Esophagus (tissue), 2 donors: Measurements from ENCODE around the gene FUT8. TPM values are rescaled to one million over a fixed set of nuclear protein-coding genes. Genes with fewer than 3 reads are reported as not detected.

ENCODE experiments used
- H3K27ac ChIP-seq, 2 donors: one replicate each; pipeline ENCODE4 v1.5.1; 2013; ENCODE audit warnings: low read depth in 2 of 2, mild to moderate bottlenecking in 2 of 2, inconsistent platforms in 1 of 2, low read length in 1 of 2, moderate library complexity in 1 of 2
- H3K27me3 ChIP-seq, 2 donors: one replicate each; pipeline ENCODE4 v1.6.1; 2013; ENCODE audit warnings: low read length in 2 of 2, control low read depth in 1 of 2, mild to moderate bottlenecking in 1 of 2; ENCODE audit not compliant: insufficient read depth in 2 of 2, control insufficient read depth in 1 of 2
- H3K36me3 ChIP-seq, 2 donors: one replicate each; pipeline ENCODE4 v1.6.1; 2013; ENCODE audit warnings: low read length in 1 of 2; ENCODE audit not compliant: control insufficient read depth in 2 of 2, insufficient read depth in 2 of 2
- H3K4me1 ChIP-seq, 2 donors: one replicate each; pipeline ENCODE4 v1.6.1; 2013; ENCODE audit warnings: low read length in 1 of 2; ENCODE audit not compliant: control insufficient read depth in 2 of 2, insufficient read depth in 2 of 2
- H3K4me3 ChIP-seq, 2 donors: one replicate each; pipeline ENCODE4 v1.5.1; 2013; ENCODE audit warnings: low read length in 2 of 2, mild to moderate bottlenecking in 2 of 2, low read depth in 1 of 2, moderate library complexity in 1 of 2
- H3K9me3 ChIP-seq, 2 donors: one replicate each; pipeline ENCODE4 v1.6.1; 2013; ENCODE audit warnings: mild to moderate bottlenecking in 2 of 2, low read depth in 1 of 2, low read length in 1 of 2, moderate library complexity in 1 of 2; ENCODE audit not compliant: control insufficient read depth in 2 of 2, insufficient read depth in 1 of 2
- WGBS, 2 donors: extraction: QIAGEN DNeasy Blood & Tissue Kit; methylation state at CpG; one replicate each; pipeline ENCODE4 v1.1.7; 2013; 5-methylcytosine and 5-hydroxymethylcytosine counted together
- polyA plus RNA-seq, 2 donors: library from polyadenylated mRNA; stranded (reverse); fragments of 200-250 nt; gene quantifications; one replicate each; pipeline ENCODE4 v1.2.3, GENCODE V29; 2013
- donor health status: healthy with polysubstance abuse.
- donor health status: Bipolar disorder and iron deficiency.

Gene FUT8
- polyA plus RNA-seq, 2 donors: 2.5 to 3.4 TPM

DNA sequence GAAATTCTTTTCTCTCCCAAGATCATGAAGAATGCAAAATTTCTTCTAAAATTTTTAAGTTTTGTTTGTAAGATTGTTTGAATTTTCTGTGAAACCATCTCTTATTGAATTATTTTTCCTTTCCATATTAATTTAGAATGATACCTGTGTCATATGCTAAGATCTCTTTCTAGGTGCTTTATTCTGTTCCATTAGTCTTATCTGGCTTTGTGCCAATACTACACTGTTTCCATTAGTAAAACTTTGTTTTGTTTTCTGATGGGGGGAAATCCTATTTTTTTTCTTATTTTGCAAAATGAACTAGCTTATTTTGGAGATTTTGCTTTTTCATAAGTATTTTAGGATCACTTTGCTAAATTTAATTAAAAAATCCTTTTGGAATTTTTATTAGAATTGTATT, 193.9 kb downstream of the FUT8 start:
- H3K9me3 ChIP-seq: no peaks in the 10 kb centered on the region

GRCh38 chr14:65613131-65613650, 200.7 kb downstream of the FUT8 start:
- 93% methylated on average over 3 of the region's 3 CpGs for WGBS, 2 donors
- Histone ChIP-seq H3K9me3 (no peaks in the 10 kb centered on the region), H3K4me3 (no peak overlapping the region), H3K27me3 (no peaks in the 10 kb centered on the region), H3K36me3 (no peaks in the 10 kb centered on the region), H3K4me1 (no peaks in the 10 kb centered on the region), H3K27ac (no peak overlapping the region)

More for the DNA sequence above, 193.9 kb downstream of the FUT8 start:
- Histone ChIP-seq H3K27ac (no peak overlapping the region), H3K4me3 (no peak overlapping the region), H3K27me3 (no peaks in the 10 kb centered on the region), H3K4me1 (no peaks in the 10 kb centered on the region), H3K36me3 (no peaks in the 10 kb centered on the region)

DNA sequence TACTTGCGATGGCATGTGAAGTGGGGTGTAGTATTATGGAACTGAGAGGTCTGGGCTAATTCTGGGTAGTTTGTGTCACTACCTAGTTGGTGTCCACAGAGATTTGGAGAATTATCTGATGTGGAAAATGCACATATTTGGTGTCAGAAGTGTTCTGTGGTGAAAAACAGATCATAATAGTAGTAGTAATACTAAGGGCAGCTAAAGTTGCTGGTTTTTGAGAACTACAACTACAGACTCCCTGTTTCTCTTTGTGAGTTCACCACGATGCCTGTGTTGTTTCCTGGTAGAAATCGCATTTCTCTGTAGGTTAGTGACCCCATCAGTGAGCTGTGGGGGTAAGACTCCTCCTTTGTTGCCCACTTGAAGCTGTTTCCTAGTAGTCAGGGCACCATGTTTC, 206.5 kb downstream of the FUT8 start:
- Histone ChIP-seq H3K27me3 (no peaks in the 10 kb centered on the region), H3K4me3 (no peak overlapping the region), H3K36me3 (no peaks in the 10 kb centered on the region), H3K4me1 (no peaks in the 10 kb centered on the region), H3K27ac (no peak overlapping the region), H3K9me3 (no peaks in the 10 kb centered on the region)
- 94% methylated on average over 3 of the region's 3 CpGs for WGBS, 2 donors

DNA sequence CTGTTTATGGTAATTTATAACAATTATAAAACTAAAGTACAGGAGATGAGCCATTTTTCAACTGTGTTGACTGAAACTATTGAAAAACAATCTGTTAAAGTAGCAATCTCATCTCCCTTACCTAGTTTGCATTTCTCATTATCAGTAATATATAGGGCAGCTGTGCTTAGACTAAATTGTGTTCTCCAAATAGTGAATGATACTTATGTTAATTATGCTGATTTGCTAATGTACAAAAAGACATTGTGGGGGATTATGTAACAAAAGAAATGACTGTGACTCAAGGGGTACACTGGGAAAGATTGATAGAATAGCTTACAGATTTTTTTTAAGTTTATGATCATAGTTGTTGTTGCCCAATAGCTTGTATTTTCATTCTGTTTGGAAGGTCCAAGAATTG, 207.7 kb downstream of the FUT8 start:
- H3K36me3 ChIP-seq: no peaks in the 10 kb centered on the region
- H3K4me1 ChIP-seq: no peaks in the 10 kb centered on the region
- no peaks in the 10 kb centered on the region for H3K27me3 ChIP-seq
- no peaks in the 10 kb centered on the region for H3K9me3 ChIP-seq
- H3K27ac ChIP-seq: no peak overlapping the region
- no peak overlapping the region for H3K4me3 ChIP-seq

DNA sequence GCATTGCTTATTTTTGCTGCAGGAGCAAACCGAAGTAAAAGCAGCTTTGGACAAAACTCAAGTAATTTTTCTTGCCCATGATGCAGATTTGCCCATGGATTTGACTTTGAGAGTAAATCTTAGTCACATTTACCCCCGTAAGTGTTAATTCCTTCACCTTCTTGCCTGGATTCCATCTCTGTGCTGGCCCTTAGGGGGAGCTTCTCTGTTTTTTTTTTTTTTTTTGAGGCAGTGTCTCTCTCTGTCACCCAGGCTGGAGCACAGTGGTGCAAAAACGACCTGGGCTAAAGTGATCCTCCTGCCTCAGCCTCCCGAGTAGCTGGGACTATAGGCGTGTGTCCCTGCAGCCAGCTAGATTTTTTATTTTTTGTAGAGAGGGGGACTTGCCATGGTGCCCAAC, 210.2 kb downstream of the FUT8 start:
- no peak overlapping the region for H3K4me3 ChIP-seq
- H3K27me3 ChIP-seq: no peaks in the 10 kb centered on the region
- WGBS, 2 donors: 92 to 95% methylated on average over 5 of the region's 5 CpGs
- H3K9me3 ChIP-seq: no peaks in the 10 kb centered on the region
- H3K4me1 ChIP-seq: no peaks in the 10 kb centered on the region
- H3K27ac ChIP-seq: no peak overlapping the region
- H3K36me3 ChIP-seq: no peaks in the 10 kb centered on the region

DNA sequence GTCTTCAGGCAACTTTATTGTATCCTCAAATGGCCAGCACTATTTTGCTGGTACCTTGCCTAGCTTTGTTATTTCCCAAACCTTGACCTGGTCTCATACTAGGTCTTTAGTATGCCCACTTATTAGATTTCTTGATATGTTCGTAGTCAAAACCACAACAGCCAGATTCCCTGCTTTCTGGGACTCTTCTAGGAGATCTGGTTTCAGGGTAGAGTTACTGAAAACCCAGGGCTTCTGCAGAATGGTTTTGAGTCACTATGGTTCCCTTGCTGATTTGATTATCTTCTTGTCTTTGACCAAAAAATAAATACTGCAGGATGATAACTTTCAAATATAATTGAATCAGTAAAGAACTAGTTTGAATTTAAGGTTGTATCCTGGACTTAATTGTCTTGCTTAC, 211.2 kb downstream of the FUT8 start:
- Histone ChIP-seq H3K4me3 (no peak overlapping the region), H3K27me3 (no peaks in the 10 kb centered on the region), H3K27ac (no peak overlapping the region), H3K4me1 (no peaks in the 10 kb centered on the region), H3K36me3 (no peaks in the 10 kb centered on the region), H3K9me3 (no peaks in the 10 kb centered on the region)
- 93 to 97% methylated on average over 1 of the region's 1 CpG for WGBS, 2 donors

DNA sequence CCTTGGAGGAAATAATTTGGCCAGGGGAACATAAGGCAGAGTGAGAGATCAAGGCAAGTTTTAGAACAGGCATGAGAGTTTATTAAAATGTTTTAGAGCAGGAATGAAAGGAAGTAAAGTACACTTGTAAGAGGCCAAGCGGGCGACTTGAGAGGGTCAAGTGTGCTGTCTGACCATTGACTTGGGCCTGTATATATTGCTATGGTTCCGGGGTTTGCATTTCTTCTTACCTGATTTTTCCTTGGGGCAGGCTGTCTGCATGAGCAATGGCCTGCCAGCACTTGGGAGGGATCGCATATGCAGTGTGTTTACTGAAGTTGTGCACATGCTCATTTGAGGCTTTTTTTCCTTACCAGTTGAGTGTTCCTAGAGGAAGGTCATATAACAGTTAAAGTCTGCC, 214.8 kb downstream of the FUT8 start:
- WGBS, 2 donors: 95 to 97% methylated on average over 4 of the region's 4 CpGs

GRCh38 chr14:65628664-65629063, 216.1 kb downstream of the FUT8 start:
- Histone ChIP-seq H3K9me3 (no peaks in the 10 kb centered on the region), H3K36me3 (no peaks in the 10 kb centered on the region), H3K4me3 (no peak overlapping the region), H3K4me1 (no peaks in the 10 kb centered on the region), H3K27me3 (no peaks in the 10 kb centered on the region), H3K27ac (no peak overlapping the region)
- 72 to 87% methylated on average over 1 of the region's 1 CpG for WGBS, 2 donors

More for the DNA sequence above, 214.8 kb downstream of the FUT8 start:
- Histone ChIP-seq H3K27ac (no peak overlapping the region), H3K27me3 (no peaks in the 10 kb centered on the region), H3K4me3 (no peak overlapping the region), H3K4me1 (no peaks in the 10 kb centered on the region), H3K9me3 (no peaks in the 10 kb centered on the region), H3K36me3 (no peaks in the 10 kb centered on the region)

- Histone ChIP-seq H3K4me3 (no peak overlapping the region), H3K9me3 (no peaks in the 10 kb centered on the region), H3K4me1 (no peaks in the 10 kb centered on the region), H3K27me3 (no peaks in the 10 kb centered on the region), H3K27ac (no peak overlapping the region), H3K36me3 (no peaks in the 10 kb centered on the region)
- WGBS, 2 donors: 61 to 71% methylated on average over 1 of the region's 1 CpG
These were observed 218.5 kb downstream of the FUT8 start for GRCh38 chr14:65631040-65631439.

DNA sequence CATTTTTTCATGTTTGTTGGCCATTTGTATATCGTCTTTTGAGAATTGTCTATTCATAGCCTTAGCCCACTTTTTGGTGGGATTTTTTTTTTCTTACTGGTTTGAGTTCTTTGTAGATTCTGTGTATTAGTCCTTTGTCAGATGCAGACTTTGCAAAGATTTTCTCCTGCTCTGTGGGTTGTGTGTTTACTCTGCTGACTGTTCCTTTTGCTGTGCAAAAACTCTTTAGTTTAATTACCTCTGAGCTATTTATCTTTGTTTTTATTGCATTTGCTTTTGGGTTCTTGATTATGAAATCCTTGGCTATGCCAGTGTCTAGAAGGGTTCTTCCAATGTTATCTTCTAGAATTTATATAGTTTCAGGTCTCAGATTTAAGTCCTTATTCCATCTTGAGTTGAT, 220.0 kb downstream of the FUT8 start:
- WGBS, 2 donors: 91 to 97% methylated on average over 1 of the region's 1 CpG
- Histone ChIP-seq H3K27me3 (no peaks in the 10 kb centered on the region), H3K4me3 (no peak overlapping the region), H3K4me1 (no peaks in the 10 kb centered on the region), H3K36me3 (no peaks in the 10 kb centered on the region), H3K9me3 (no peaks in the 10 kb centered on the region), H3K27ac (no peak overlapping the region)
